ENCODE results near the gene AUH.
"Not testable (repeated sequence)": the region's sequence is repeated elsewhere in the genome, so short reads cannot be mapped to it uniquely, and the experiment has no call there.

The AUH gene

GRCh38 chr9:91378054-91378453, 16.3 kb upstream of the AUH start:
- not testable (repeated sequence) for DNase-seq

GRCh38 chr9:91376239-91376638, 14.5 kb upstream of the AUH start:
- no peak for DNase-seq

- no peak for DNase-seq
These were observed 13.2 kb upstream of the AUH start for GRCh38 chr9:91374939-91375338.

DNA sequence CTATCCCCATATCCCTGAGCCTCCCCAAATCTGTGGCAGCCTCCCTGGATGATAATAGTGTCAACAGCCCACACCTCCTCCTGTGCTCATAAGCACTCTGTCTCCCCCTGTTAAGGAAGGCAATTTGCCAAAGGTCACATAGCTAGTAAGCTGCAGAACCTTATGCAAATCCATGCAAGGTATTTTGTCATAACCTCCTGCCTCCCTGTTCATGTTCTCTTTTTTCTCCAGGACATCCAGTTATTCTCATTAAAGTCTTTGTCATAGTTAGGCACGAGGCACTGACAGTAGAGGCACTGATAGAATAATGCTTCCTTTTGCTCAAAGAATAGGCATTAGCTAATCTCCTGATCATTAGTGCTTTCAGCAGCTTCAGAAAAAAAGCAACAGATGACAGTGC, 10.2 kb upstream of the AUH start:
- DNase-seq, result no peak

DNA sequence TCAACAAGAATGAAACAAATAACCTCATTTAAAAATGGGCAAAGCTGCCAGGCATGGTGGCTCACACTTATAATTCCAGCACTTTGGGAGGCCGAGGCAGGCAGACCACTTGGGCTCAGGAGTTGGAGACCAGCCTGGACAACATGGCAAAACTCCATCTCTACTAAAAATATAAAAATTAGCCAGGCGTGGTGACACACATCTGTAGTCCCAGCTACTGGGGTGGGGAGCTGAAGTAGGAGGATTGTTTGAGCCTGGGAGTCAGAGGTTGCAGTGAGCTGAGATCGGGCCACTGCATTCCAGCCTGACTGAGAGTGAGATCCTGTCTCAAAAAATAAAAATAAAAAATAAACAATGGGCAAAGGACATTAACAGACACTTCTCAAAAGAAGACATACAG, 8.3 kb upstream of the AUH start:
- DNase-seq, result not testable (repeated sequence)

DNA sequence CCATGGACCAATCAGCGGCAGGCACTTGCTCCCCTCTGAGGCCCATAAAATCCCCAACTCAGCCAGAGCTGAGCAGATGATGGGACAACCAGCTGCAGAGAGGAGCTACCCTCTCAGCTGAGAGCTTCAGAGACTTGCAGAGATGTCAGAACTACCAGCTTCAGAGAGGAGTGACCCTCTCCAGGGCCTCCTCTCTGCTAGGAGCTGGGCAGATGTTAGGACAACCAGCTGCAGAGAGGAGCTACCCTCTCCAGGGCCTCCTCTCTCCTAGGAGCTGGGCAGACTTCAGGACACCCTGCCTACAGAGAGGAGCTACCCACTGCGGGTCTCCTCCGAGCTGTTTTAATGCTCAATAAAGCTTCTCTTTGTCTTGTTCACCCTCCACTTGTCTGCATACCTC, 3.0 kb upstream of the AUH start:
- no peak for DNase-seq

DNA sequence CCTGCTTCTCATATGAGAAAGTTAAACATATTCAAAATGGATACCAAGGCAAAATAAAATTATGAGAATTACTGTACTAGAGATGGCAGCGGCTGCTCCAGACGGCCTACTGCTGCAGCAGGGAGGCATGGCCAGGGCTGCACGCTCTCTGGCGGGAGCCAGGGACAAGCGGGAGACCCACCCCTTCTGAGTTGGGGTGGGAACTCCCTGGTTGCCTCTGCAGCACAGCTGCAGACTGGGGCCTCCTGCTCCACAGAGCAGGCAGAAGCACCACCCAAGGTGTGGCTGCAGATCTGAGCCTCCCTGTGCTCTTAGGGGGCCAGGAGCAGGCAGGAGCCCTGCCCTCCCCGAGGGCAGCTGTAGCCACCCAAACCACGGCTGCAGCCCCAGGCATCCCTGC, 2.3 kb upstream of the AUH start:
- no peak for DNase-seq

DNA sequence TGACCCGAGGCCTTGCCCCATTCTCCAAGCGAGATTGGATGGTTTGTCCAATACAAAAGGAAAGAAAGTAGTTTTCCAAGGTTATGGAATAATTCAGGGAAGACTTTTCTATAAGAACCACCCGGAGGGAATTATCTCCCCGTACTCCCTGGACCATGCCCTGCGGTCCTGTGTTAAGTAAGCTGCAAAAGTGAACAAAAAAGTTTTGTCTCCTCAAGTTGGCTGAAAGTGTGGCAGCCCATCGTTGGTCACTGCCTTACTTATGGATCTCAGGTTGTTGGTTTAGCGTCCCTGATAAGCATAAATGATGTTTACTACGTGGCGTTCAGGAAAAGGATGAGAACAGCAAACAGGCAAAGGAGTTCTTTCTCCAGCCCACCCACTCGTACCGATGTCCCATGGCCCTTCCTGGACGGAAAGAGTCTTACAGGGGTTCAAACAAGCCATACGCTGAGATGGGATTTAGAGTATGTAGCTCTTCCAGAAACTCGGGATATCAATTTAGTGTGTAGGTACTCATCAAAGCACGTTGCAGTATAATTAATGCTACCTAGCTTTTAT, 413 bp upstream of the AUH start:
- DNase-seq, result no peak

DNA sequence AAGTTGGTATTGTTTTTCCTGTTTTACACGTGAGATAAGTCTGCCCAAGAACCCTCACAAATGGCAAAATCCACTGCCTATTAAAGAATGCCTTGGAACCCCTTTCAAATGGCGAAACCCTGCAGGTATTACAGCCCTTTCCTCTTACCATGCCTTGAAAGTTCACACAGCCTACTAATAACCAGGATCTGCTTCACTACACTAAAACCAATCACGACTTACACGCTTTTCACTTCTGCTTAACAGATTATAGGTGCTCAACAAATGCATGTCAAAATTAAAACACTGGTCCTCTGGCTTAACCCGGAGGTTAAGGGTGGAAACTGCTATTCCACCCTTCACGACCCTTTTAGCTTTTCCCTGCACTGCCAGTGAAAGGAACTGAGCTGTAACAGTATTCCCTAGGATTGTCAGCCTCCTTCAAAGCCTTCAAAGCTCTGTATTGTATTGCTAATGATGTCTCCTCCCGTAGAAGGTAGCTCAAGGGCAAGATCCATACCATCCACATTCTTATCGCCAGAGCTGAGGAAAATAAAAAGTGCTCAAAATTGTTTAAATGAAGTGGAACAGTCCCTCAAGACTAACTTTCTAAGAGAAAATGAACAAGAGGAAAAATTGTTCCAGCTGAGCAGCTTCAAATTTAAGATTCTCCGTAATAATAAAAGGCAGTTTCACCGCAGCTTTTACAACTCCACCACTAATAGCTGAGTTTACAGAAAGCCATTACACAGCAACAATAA, 997 bp downstream of the AUH start:
- DNase-seq, result no peak

DNA sequence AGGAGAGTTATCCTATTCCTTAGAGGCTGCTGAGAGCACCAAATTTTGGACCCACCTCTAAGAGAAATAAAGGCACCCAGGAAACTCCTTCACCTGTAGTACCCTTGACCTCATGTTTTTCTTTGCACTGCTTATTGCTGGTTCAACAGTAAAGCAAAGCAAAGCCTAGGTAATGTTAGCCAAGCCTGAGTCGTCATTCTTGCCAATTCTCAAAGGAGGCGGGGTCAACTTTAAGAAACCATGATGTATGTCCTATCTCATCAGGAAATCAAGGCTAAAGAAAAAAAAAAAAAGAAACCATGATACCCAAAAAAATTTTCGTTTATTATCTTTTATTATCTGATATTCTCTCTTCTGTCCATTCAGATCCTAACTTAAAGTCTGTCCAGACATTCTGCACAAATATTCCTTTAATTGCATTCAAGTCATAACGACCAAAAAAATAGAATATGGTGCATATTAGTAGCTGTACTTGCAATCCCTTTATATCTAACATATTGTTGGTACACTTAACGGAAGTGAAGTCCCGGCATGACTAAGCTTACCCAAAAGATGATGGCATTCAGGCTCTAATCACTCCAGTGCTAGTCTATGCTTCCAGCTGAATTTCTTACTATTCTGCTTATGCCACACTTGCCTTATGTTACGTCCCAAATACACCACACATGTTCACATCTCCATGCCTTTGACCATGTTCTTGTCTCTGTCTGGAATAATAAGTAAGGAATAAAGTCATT, 1.8 kb downstream of the AUH start:
- no peak for DNase-seq

DNA sequence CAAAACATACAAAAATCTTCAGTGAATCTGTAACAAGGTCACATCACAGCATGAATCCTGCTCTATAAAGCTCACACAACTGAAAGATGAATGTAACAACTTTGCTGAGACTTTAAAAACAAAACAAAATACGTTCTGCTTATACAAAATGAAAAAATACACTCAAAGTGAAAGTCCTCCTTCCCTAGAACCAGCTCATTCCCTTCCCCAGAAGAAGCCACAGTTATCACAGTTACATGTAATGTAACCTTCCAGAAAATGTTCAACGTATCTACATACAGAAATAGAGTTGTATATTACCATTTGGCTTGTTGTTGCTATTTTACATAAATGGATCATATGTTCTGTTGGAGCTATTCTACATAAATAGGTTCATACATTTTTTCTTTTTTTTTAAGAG, 2.6 kb downstream of the AUH start:
- no peak for DNase-seq

DNA sequence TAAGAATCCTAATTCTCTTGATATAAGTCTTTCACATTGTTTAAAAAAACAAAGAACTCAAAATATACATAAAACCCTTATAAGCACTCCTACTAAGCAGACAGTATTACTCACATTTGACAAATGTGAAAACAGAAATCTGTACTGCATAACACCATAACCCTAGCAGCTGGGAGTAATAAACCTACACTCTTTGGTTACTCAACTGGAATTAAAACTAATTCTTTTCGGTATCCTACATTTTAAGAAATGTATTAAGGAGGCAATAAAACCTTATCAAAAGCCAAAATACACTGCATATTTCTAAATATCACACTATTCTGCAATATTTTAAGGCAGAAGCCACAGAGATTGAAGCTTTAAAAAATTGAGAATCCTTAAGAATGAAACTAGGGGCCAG, 6.8 kb downstream of the AUH start:
- no peak for DNase-seq

DNA sequence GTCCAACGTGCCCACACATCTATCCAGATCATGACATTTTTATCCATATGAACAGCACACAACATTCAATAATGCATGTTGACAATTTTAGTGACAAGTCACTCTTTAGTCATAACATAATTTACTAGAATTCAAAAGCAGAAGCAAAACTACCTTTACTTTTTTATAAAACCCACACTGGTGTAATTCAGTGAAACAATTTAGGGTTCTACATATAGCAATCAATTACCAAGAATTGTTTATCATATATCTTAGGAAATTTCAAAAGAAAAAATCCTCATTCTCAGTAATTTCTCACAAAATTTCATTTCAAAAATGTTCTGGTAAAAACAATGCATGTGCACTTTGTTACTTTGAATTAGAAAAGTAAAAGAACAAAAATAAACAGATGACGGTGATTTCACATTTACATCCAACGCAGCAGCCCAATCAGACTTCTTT, 12.6 kb downstream of the AUH start:
- DNase-seq, result no peak

GRCh38 chr9:91348191-91348807, 13.4 kb downstream of the AUH start:
- no peak for DNase-seq

- DNase-seq, result no peak
These were observed 14.3 kb downstream of the AUH start for GRCh38 chr9:91347377-91347776.

GRCh38 chr9:91346644-91347043, 15.1 kb downstream of the AUH start:
- no peak for DNase-seq

DNA sequence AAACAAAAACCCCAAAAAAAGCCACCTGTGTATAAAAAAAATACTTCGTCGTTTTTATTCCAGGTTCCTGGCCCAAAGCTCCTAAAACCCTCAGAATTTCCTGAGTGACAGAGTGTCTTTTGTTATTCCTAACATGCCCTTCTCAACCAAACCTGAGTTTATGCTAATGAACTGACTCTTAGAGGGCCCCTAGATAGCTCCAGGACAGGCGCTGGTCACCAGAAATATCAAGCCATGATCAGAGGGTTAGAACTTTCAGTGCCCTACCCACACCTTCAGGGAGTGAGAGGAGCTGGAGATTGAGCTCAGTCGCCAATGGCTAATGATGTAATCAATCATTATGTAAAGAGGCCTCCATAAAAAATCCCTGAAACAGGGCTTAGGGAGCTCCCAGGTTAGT, 15.7 kb downstream of the AUH start:
- no peak for DNase-seq

DNA sequence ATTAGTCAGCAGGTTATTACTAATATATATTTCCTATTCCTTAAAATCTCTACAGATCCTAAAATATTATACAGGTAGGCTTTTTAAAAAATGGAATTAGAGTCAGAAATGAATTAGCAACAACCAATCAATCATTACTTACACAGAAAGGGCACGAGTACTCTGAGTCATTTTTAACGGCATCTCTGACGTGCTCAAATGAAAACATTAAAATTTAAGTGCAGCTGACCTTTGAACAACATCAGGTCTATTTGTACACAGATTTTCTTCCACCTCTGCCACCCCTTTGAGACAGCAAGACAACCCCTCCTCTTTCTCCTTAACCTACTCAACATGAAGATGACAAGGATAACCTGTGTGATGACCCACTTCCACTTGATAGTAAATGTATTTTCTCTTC, 19.1 kb downstream of the AUH start:
- DNase-seq, result no peak

DNA sequence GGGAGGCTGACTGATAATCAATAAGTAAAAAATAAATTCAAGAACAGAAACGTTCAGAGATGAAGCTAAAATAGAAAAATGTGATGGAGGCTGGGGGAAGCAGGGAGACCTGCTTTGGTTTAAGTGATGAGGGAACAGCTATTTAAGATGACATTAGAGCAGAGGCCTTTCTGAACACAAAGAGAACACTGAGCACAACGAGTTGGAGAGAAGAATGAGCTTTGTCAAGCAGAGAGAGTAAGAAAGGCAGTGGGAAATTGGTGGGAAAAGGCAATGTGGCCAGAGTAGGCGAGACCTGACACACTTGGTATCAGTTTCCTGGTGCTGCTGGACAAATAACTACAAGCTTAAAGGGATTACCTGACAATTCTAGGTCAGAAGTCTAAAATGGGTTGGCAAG, 20.0 kb downstream of the AUH start:
- no peak for DNase-seq

- DNase-seq, result no peak
These were observed 20.4 kb downstream of the AUH start for GRCh38 chr9:91341258-91341746.

DNA sequence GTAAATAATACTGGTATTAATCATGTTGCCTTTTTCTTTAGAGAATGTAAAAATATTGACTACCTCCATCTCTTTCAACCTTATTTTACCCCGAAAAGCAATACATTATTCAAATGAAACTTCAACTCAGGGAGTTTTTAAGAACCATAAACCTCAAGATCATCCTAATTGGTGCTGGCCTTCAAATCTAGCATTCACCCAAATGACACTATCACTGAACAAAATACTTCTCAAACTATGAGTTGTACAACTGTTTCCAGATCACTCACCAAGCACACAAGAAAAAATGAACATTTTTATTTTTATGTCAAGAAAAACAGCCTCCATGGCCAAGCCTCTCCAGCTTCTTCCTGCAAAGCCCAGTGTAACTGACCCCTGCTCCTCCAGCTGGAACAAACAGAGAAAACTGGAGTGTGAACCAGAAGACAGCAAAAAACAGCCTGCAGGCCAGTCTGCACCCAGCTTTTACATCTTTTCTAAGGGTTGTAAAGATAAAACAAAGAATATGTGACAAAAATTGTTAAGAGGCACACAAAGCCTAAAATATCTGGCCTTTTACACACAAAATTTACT, 21.2 kb downstream of the AUH start:
- no peak for DNase-seq

DNA sequence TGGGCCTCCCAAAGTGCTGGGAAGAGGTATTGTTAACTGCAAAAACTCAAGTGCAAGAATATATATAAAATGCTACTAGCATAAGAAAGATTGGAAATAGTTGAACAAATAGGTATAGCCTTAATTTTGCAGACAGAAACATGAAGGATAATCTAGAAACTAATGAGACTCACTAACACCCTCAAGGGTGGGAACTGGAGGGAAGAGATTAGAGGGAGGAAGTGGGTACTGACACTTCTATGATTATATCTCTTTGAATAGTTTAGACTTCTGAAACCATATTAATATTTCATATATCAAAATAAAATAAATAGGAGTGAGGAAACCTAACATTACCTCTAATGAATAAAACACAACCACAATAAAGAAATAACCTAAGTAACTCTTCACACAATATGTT, 23.0 kb downstream of the AUH start:
- no peak for DNase-seq

GRCh38 chr9:91336786-91337185, 24.9 kb downstream of the AUH start:
- no peak for DNase-seq
